Spinal cord (tissue), 10 donors: Measurements from ENCODE around the gene DLX2. TPM values are rescaled to one million over a fixed set of nuclear protein-coding genes. Genes with fewer than 3 reads are reported as not detected.
A peak's percentile ranks its signal among the peaks of the same experiment; 100 is the strongest.

ENCODE experiments used
- DNase-seq, 6 donors: peaks; one replicate each; pipeline versions ENCODE4 v3.0.0 to v3.0.0-alpha.2; 2013 to 2015; ENCODE audit warnings: low spot score in 6 of 6, low read depth in 4 of 6
- H3K27ac ChIP-seq: one replicate; pipeline ENCODE4 v1.5.1; 2013; ENCODE audit warnings: low read depth, low read length, control low read depth
- H3K27me3 ChIP-seq: one replicate; pipeline ENCODE4 v1.6.1; 2013; ENCODE audit warnings: low read length; ENCODE audit not compliant: control insufficient read depth, insufficient read depth
- H3K36me3 ChIP-seq: one replicate; pipeline ENCODE4 v1.6.1; 2013; ENCODE audit warnings: low read length; ENCODE audit not compliant: control insufficient read depth, insufficient read depth
- H3K4me1 ChIP-seq: one replicate; pipeline ENCODE4 v1.6.1; 2013; ENCODE audit warnings: low read length; ENCODE audit not compliant: control insufficient read depth, insufficient read depth
- H3K4me3 ChIP-seq: one replicate; pipeline ENCODE4 v1.5.1; 2013; ENCODE audit warnings: low read depth, low read length, control low read depth
- H3K9me3 ChIP-seq: one replicate; pipeline ENCODE4 v1.6.1; 2013; ENCODE audit warnings: low read length; ENCODE audit not compliant: control insufficient read depth, insufficient read depth
- WGBS: methylation state at CpG from one replicate; pipeline ENCODE4 v1.1.5; 2013; ENCODE audit warnings: missing lambda C conversion rate; ENCODE audit not compliant: insufficient coverage; 5-methylcytosine and 5-hydroxymethylcytosine counted together
- polyA plus RNA-seq, 2 donors: library from polyadenylated mRNA; unstranded; fragments of 120-200 nt; gene quantifications; one replicate each; pipeline ENCODE4 v1.2.1, GENCODE V29; 2013; ENCODE audit not compliant: insufficient read length in 2 of 2
- total RNA-seq, 2 donors: library from RNA; depleted of rRNA in 1 of 2; stranded (reverse); fragments of 120-200 nt in 1 of 2; fragments of >200 nt in 1 of 2; gene quantifications; one replicate each; pipeline versions ENCODE4 v1.2.3 to v1.2.4, GENCODE V29; 2013 to 2014
- donor health status: healthy.

DLX2 gene
- total and polyA plus RNA-seq, 4 donors, result 0.28 TPM; not detected in 3

DNA sequence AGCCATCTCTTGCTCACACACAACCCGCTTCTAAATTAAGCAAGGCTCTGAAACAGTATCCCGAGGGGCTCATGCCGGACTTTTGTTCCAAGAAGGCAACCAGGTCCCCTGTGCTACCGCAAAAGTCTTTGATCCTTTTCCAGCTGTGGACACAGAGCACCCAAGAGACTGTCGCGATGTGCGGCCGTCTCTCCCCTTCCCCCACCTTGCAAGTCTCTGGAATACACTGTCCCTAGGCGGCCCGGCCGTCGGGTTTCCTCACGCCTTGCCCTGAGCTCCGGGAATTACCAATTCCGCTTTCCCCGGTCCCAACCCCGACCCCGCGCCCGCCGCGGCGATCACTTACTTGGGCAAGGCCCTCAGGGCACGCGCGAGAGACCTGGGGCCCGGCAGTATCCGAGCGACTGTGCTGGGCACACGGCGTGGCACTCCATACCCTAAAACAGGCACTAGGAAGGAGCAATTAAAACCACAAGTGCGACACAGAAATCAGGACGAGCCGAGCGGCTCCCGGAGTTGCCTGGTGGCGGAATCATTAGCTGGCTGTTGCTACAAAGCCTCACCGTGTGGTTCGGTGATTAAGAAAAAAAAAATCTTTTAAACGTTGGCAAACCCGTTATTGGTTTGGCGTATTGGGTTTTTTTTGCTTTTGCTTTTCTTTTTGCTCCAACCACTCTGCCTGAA, 19.6 kb downstream of the DLX2 start:
- Histone ChIP-seq H3K4me3 (no peak overlapping the region), H3K27ac (no peak overlapping the region), H3K9me3 (no peaks in the 10 kb centered on the region), H3K36me3 (no peaks in the 10 kb centered on the region), H3K27me3 (peaks cover 100% of the 10 kb centered on the region), H3K4me1 (peaks cover 56% of the 10 kb centered on the region)
- peak in 2 of 6 donors; percentile 7 to 53 for DNase-seq
- WGBS, result under 1% methylated on average over 42 of the region's 42 CpGs

GRCh38 chr2:172082105-172082943, 20.4 kb downstream of the DLX2 start:
- Histone ChIP-seq H3K4me1 (peaks cover 50% of the 10 kb centered on the region), H3K36me3 (no peaks in the 10 kb centered on the region), H3K4me3 (no peak overlapping the region), H3K27me3 (peaks cover 98% of the 10 kb centered on the region), H3K9me3 (no peaks in the 10 kb centered on the region), H3K27ac (no peak overlapping the region)
- 2% methylated on average over 10 of the region's 14 CpGs for WGBS
- DNase-seq, result peak in 1 of 6 donors; percentile 29

- H3K36me3 ChIP-seq, result no peaks in the 10 kb centered on the region
- WGBS, result 2% methylated on average over 33 of the region's 36 CpGs
- H3K27ac ChIP-seq, result no peak overlapping the region
- no peak overlapping the region for H3K4me3 ChIP-seq
- peaks cover 41% of the 10 kb centered on the region for H3K4me1 ChIP-seq
- no peaks in the 10 kb centered on the region for H3K9me3 ChIP-seq
- DNase-seq, result peak in 2 of 6 donors; percentile 9 to 21
- peaks cover 93% of the 10 kb centered on the region for H3K27me3 ChIP-seq
Observed at GRCh38 chr2:172081221-172082022, 21.3 kb downstream of the DLX2 start.

DNA sequence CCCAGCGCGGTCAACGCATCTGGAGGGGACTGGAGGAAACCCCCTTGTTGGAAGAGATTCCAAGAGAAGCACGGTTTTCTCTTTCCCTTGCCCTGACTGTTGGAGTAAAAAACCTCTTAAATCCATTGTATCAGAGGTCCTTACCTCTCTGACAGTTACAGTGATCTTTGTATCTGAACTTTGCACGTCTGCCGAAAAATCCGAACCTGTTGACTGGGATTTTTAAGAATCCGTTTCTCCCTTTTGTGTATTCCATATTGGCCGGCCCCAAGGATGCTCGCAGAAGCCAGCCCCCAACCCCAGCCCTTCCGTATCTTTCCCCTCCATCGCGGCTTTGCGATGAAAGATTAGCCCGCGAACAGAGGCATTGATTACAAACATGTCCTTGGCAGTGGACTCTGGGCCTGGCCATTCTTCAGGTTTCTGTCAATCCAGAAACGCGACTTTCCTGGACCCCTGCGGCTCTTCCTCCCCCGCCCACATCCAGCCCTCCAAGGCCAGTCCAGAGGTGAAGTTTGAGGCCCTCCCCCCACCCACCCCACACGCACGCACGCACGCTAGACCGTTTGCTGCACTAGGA, 22.0 kb downstream of the DLX2 start:
- Histone ChIP-seq H3K27ac (no peak overlapping the region), H3K4me1 (peaks cover 34% of the 10 kb centered on the region), H3K4me3 (no peak overlapping the region), H3K9me3 (no peaks in the 10 kb centered on the region), H3K27me3 (peaks cover 88% of the 10 kb centered on the region), H3K36me3 (no peaks in the 10 kb centered on the region)
- peak in 2 of 6 donors; percentile 13 to 22 for DNase-seq
- WGBS, result 2% methylated on average over 24 of the region's 25 CpGs

GRCh38 chr2:172079838-172080640, 22.7 kb downstream of the DLX2 start:
- H3K9me3 ChIP-seq, result no peaks in the 10 kb centered on the region
- H3K27ac ChIP-seq, result no peak overlapping the region
- H3K4me3 ChIP-seq, result no peak overlapping the region
- DNase-seq, result peak in 2 of 6 donors; percentile 7 to 14
- no peaks in the 10 kb centered on the region for H3K36me3 ChIP-seq
- WGBS, result 5% methylated on average over 29 of the region's 38 CpGs
- peaks cover 86% of the 10 kb centered on the region for H3K27me3 ChIP-seq
- peaks cover 28% of the 10 kb centered on the region for H3K4me1 ChIP-seq

DNA sequence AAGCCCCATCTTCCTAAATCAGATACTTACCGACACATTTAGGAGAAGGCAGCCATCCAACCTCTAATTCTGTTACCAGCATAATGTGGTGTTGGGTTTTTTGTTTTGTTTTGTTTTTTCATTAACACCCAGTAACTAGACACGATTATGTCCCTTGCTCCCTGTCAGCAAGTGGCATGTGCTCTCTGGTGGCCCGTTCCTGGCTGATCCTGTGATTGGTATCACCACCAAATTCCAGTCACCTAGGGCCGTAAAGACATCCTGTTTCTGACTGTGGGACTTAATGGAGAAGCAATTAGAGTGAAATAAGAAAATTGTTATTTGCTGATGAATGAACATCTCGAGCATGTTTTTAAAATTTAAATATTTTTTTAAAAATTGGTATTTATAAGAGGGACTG, 23.3 kb downstream of the DLX2 start:
- peak in 1 of 6 donors; percentile 14 for DNase-seq
- Histone ChIP-seq H3K27ac (no peak overlapping the region), H3K36me3 (no peaks in the 10 kb centered on the region), H3K27me3 (peaks cover 80% of the 10 kb centered on the region), H3K4me3 (no peak overlapping the region), H3K4me1 (peaks cover 22% of the 10 kb centered on the region), H3K9me3 (no peaks in the 10 kb centered on the region)
- WGBS, result no CpG with 5 or more reads among the region's 5 CpGs

DNA sequence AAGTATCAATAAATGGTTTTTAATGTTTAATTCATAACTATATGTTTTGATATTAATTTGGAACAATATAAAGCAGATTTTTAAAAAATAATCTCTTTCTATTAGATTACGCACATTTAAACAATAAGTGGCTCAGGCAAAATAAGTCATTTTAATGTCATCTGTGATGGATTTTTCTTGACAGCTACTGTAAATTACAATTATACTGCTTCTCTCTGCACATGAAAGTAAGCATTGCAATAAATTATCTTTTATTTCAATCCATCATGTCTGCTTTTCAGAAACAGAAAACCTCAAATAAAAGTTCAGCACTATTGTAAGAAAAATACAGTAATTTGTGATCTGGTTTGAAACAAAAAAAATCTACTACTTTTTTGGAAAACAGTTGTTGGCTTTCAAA, 28.4 kb downstream of the DLX2 start:
- no peak for DNase-seq
- Histone ChIP-seq H3K27me3 (peaks cover 28% of the 10 kb centered on the region), H3K27ac (no peak overlapping the region), H3K9me3 (no peaks in the 10 kb centered on the region), H3K4me3 (no peak overlapping the region), H3K4me1 (no peaks in the 10 kb centered on the region), H3K36me3 (no peaks in the 10 kb centered on the region)
- WGBS, result no CpG with 5 or more reads among the region's 1 CpG

DNA sequence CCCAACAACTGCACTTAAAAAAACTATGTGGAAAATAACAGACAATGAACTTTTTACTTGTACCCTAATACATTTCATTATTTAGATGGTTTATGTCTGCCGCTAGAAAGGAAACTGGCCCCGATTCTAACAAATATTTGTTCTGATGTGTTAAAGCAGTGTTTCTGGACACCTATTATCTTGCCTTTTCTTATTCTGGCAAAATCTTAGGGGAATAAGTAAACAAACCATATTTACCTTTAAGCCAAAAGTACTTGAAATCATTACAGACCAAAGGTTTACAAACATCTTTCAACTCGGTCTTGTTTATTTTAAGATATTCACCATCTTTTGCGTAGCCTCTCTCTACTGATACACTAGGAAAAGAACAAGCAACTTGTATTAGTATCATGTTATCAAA, 29.2 kb downstream of the DLX2 start:
- H3K9me3 ChIP-seq, result no peaks in the 10 kb centered on the region
- peaks cover 21% of the 10 kb centered on the region for H3K27me3 ChIP-seq
- WGBS, result 83% methylated on average over 1 of the region's 4 CpGs
- H3K4me1 ChIP-seq, result no peaks in the 10 kb centered on the region
- no peak overlapping the region for H3K27ac ChIP-seq
- no peak for DNase-seq
- H3K4me3 ChIP-seq, result no peak overlapping the region
- H3K36me3 ChIP-seq, result no peaks in the 10 kb centered on the region
